H54 (cell line): Measurements from ENCODE around the gene MPL.
"Not testable (repeated sequence)": the region's sequence is repeated elsewhere in the genome, so short reads cannot be mapped to it uniquely, and the experiment has no call there.

Experiments used
- DNase-seq: peaks from one replicate; pipeline ENCODE4 v3.0.0; 2011; ENCODE audit warnings: low spot score, mixed read lengths; ENCODE audit not compliant: insufficient read length
- FAIRE-seq: peaks from 3 replicates; lab custom pipeline; 2011; peaks lifted over from hg19 to GRCh38; lab: Jason Lieb, UNC
- POLR2A ChIP-seq: IDR thresholded peaks from 2 replicates; pipeline ENCODE4 v1.6.1; 2011; ENCODE audit warnings: low read depth, mild to moderate bottlenecking, low read length

Gene MPL

GRCh38 chr1:43398227-43398626 is 60.6 kb downstream of the MPL start:
- TF ChIP-seq POLR2A, result no peak
- DNase-seq, result no peak
- no peak for FAIRE-seq

- FAIRE-seq, result not testable (repeated sequence)
These were observed 62.8 kb downstream of the MPL start for GRCh38 chr1:43400441-43400840.

GRCh38 chr1:43402089-43402865 is 64.7 kb downstream of the MPL start:
- FAIRE-seq (no peak), DNase-seq (no peak)
- no peak for TF ChIP-seq POLR2A

More at GRCh38 chr1:43400441-43400840, 62.8 kb downstream of the MPL start:
- not testable (repeated sequence) for DNase-seq
